ENCODE measurements around the gene TEP1.
A peak's percentile ranks its signal among the peaks of the same experiment; 100 is the strongest.
"Not testable (repeated sequence)": the region's sequence is repeated elsewhere in the genome, so short reads cannot be mapped to it uniquely, and the experiment has no call there.

The TEP1 gene

GRCh38 chr14:20386276-20386855 lies 26.9 kb downstream of the TEP1 start:
- DNase-seq: no peak

GRCh38 chr14:20384886-20385285 lies 28.4 kb downstream of the TEP1 start:
- DNase-seq: no peak

- DNase-seq: no peak
Measured at GRCh38 chr14:20384321-20384720, 29.0 kb downstream of the TEP1 start.

GRCh38 chr14:20383636-20384035 lies 29.7 kb downstream of the TEP1 start:
- no peak for DNase-seq

- DNase-seq: no peak
Measured at GRCh38 chr14:20383032-20383431, 30.3 kb downstream of the TEP1 start.

- DNase-seq: no peak
Measured at GRCh38 chr14:20382526-20382925, 30.8 kb downstream of the TEP1 start.

GRCh38 chr14:20381341-20381740 lies 32.0 kb downstream of the TEP1 start:
- DNase-seq: no peak

- no peak for DNase-seq
Measured at GRCh38 chr14:20380681-20381080, 32.6 kb downstream of the TEP1 start.

- DNase-seq: no peak
Measured at GRCh38 chr14:20379743-20380142, 33.6 kb downstream of the TEP1 start.

GRCh38 chr14:20377171-20377570 lies 36.1 kb downstream of the TEP1 start:
- no peak for DNase-seq

- no peak for DNase-seq
Measured at GRCh38 chr14:20376071-20376588, 37.2 kb downstream of the TEP1 start.

- DNase-seq: no peak
Measured at GRCh38 chr14:20375471-20375870, 37.8 kb downstream of the TEP1 start.

- no peak for DNase-seq
Measured at GRCh38 chr14:20372796-20373195, 40.5 kb downstream of the TEP1 start.

- no peak for DNase-seq
Measured at GRCh38 chr14:20365928-20366327, 47.4 kb downstream of the TEP1 start.

- DNase-seq: not testable (repeated sequence)
Measured at GRCh38 chr14:20358474-20358873, 54.8 kb downstream of the TEP1 start.

- DNase-seq: no peak
Measured at GRCh38 chr14:20356422-20356821, 56.9 kb downstream of the TEP1 start.

GRCh38 chr14:20350860-20351259 lies 62.4 kb downstream of the TEP1 start:
- no peak for DNase-seq

- DNase-seq: no peak
Measured at GRCh38 chr14:20350282-20350681, 63.0 kb downstream of the TEP1 start.

- no peak for DNase-seq
Measured at GRCh38 chr14:20347747-20348146, 65.6 kb downstream of the TEP1 start.

- DNase-seq: no peak
Measured at GRCh38 chr14:20346713-20347112, 66.6 kb downstream of the TEP1 start.

GRCh38 chr14:20345366-20345765 lies 67.9 kb downstream of the TEP1 start:
- no peak for DNase-seq

GRCh38 chr14:20343862-20344220 lies 69.5 kb downstream of the TEP1 start:
- DNase-seq: no peak

GRCh38 chr14:20343092-20343861 lies 70.0 kb downstream of the TEP1 start, which contains the start of gene PARP2:
TSS of gene PARP2 (plus strand) at chr14:20343635. CDS start at chr14:20343642, 7 bp downstream.
- DNase-seq: peak; percentile 96

GRCh38 chr14:20341646-20342045 lies 71.7 kb downstream of the TEP1 start:
- DNase-seq: no peak

- DNase-seq: not testable (repeated sequence)
Measured at GRCh38 chr14:20341032-20341431, 72.3 kb downstream of the TEP1 start.

Measured in CD4-positive, alpha-beta T cell treated with Interleukin-10 for 1 hour (primary cell).